B cell (primary cell): ENCODE data around the gene ATXN3. TPM values are rescaled to one million over a fixed set of nuclear protein-coding genes. Genes with fewer than 3 reads are reported as not detected.
A peak's percentile ranks its signal among the peaks of the same experiment; 100 is the strongest.

ENCODE experiments used
- ATAC-seq: fragments of 200-7000 bp; cut with Tn5 transposase; one replicate; pipeline ENCODE4 v1.10.0; 2021; ENCODE audit warnings: low read depth, mild to moderate bottlenecking, moderate number of reproducible peaks, moderate library complexity
- CTCF ChIA-PET: fragments of 350-600 bp; sonication (Branson Sonifier 250); formaldehyde crosslinking; loops from one replicate; lab custom pipeline; 2021; ENCODE audit warnings: antibody characterized with exemption, inconsistent platforms; lab: Charles Lee
- POLR2A ChIA-PET: fragments of 350-600 bp; sonication (Branson Sonifier 250); formaldehyde crosslinking; loops from one replicate; lab custom pipeline; 2021; ENCODE audit warnings: antibody characterized with exemption; lab: Charles Lee
- DNase-seq: peaks from one replicate; pipeline ENCODE4 v3.0.0; 2013
- H2AFZ ChIP-seq: 2 replicates; pipeline ENCODE4 v1.6.1; 2012; ENCODE audit warnings: mild to moderate bottlenecking, low read depth, low read length; ENCODE audit not compliant: insufficient read depth, poor library complexity, severe bottlenecking
- H3K27ac ChIP-seq, 2 donors: 1 replicate in 1 of 2; 2 replicates in 1 of 2; pipeline ENCODE4 v1.5.1; 2012 to 2013; ENCODE audit warnings: low read length in 2 of 2, mild to moderate bottlenecking in 2 of 2, moderate library complexity in 1 of 2
- H3K27me3 ChIP-seq, 4 experiments: fragments of 200-600 bp in 1 of 4; sonication (generic) in 1 of 4; replicated peaks in 1 of 4; 1 replicate in 2 of 4; 2 replicates in 2 of 4; pipeline versions ENCODE4 v1.6.1 to v1.7.0; 2013 to 2016; ENCODE audit warnings: low read length in 3 of 4, mild to moderate bottlenecking in 2 of 4, mixed read lengths in 1 of 4, moderate library complexity in 1 of 4; ENCODE audit not compliant: insufficient read depth in 4 of 4, control insufficient read depth in 3 of 4; ENCODE audit errors: control extremely low read depth in 1 of 4
- H3K36me3 ChIP-seq, 2 experiments: replicated peaks in 1 of 2; 1 replicate in 1 of 2; 2 replicates in 1 of 2; pipeline versions ENCODE4 v1.6.1 to v1.7.1; 2013; ENCODE audit warnings: low read length in 1 of 2; ENCODE audit not compliant: insufficient read depth in 2 of 2, control insufficient read depth in 1 of 2; ENCODE audit errors: control extremely low read depth in 1 of 2, extremely low read depth in 1 of 2
- H3K4me1 ChIP-seq, 2 donors: fragments of 200-600 bp in 1 of 2; sonication (generic) in 1 of 2; 1 replicate in 1 of 2; 2 replicates in 1 of 2; pipeline versions ENCODE4 v1.5.1 to v1.6.1; 2013 to 2017; ENCODE audit warnings: low read length in 2 of 2; ENCODE audit not compliant: control insufficient read depth in 2 of 2, insufficient read depth in 2 of 2
- H3K4me2 ChIP-seq: replicated peaks from 2 replicates; pipeline ENCODE3; 2012; ENCODE audit warnings: mild to moderate bottlenecking, low read depth, low read length; ENCODE audit not compliant: poor library complexity, severe bottlenecking
- H3K4me3 ChIP-seq, 5 experiments: fragments of 200-600 bp in 1 of 5; sonication (generic) in 1 of 5; 1 replicate in 3 of 5; 2 replicates in 2 of 5; pipeline versions ENCODE4 v1.5.1 to v1.7.0; 2011 to 2016; ENCODE audit warnings: low read length in 4 of 5, mild to moderate bottlenecking in 4 of 5, low read depth in 2 of 5, control low read depth in 1 of 5, moderate library complexity in 1 of 5; ENCODE audit not compliant: insufficient read depth in 1 of 5; ENCODE audit errors: control extremely low read depth in 1 of 5, extremely low read depth in 1 of 5
- H3K79me2 ChIP-seq: fragments of 200-600 bp; sonication (generic); one replicate; pipeline ENCODE4 v1.6.0; 2016; ENCODE audit warnings: low read length; ENCODE audit not compliant: control insufficient read depth, insufficient read depth
- H3K9ac ChIP-seq: fragments of 200-600 bp; sonication (generic); 2 replicates; pipeline ENCODE4 v1.6.1; 2017; ENCODE audit warnings: mild to moderate bottlenecking, low read length, moderate library complexity
- H3K9me3 ChIP-seq, 3 donors: one replicate each; pipeline versions ENCODE4 v1.6.1 to v1.7.1; 2013; ENCODE audit warnings: low read length in 2 of 3; ENCODE audit not compliant: control insufficient read depth in 2 of 3, insufficient read depth in 1 of 3; ENCODE audit errors: control extremely low read depth in 1 of 3
- H4K20me1 ChIP-seq: 2 replicates; pipeline ENCODE4 v1.6.0; 2012; ENCODE audit warnings: mild to moderate bottlenecking, low read length; ENCODE audit not compliant: insufficient read depth, control insufficient read depth, poor library complexity, severe bottlenecking
- H3K27ac Mint-ChIP-seq: one replicate; pipeline ENCODE4 v1.8.0; 2021; ENCODE audit warnings: mixed read lengths
- H3K27me3 Mint-ChIP-seq: one replicate; pipeline ENCODE4 v1.8.0; 2021; ENCODE audit warnings: mixed read lengths
- H3K4me1 Mint-ChIP-seq: one replicate; pipeline ENCODE4 v1.8.0; 2021; ENCODE audit warnings: mixed read lengths
- H3K4me3 Mint-ChIP-seq: one replicate; pipeline ENCODE4 v1.8.0; 2021; ENCODE audit warnings: mixed read lengths
- H3K9me3 Mint-ChIP-seq: one replicate; pipeline ENCODE4 v1.8.0; 2022; ENCODE audit warnings: mixed read lengths; ENCODE audit not compliant: insufficient read depth
- CTCF ChIP-seq: fragments of 200-600 bp; IDR thresholded peaks from one replicate; pipeline ENCODE4 v1.8.0; 2022; ENCODE audit warnings: antibody characterized with exemption, mild to moderate bottlenecking
- EZH2 ChIP-seq: IDR thresholded peaks from 2 replicates; pipeline ENCODE4 v1.6.1; 2012; ENCODE audit warnings: borderline replicate concordance, low read depth, mild to moderate bottlenecking, moderate library complexity, low read length; ENCODE audit not compliant: insufficient read depth, poor library complexity, severe bottlenecking
- WGBS: methylation state at CpG from one replicate; pipeline ENCODE4 v1.1.5; 2013; ENCODE audit warnings: missing lambda C conversion rate; ENCODE audit not compliant: insufficient coverage; 5-methylcytosine and 5-hydroxymethylcytosine counted together
- intact Hi-C: fragments of 100-400 bp; cut with micrococcal nuclease; formaldehyde crosslinking; loops from one replicate; pipeline ENCODE4 v1.10.0; 2022
- polyA plus RNA-seq: library from polyadenylated mRNA; depleted of rRNA; stranded (reverse); fragments of >200 nt; gene quantifications from 2 replicates; pipeline ENCODE4 v1.2.3, GENCODE V29; 2012
- total RNA-seq, 2 donors: library from RNA; stranded (reverse); fragments of 120-200 nt in 1 of 2; gene quantifications; 1 replicate in 1 of 2; 2 replicates in 1 of 2; pipeline versions ENCODE4 v1.2.3 to v1.2.4, GENCODE V29; 2013 to 2022

The ATXN3 gene
- total and polyA plus RNA-seq, 2 donors (not counting 1 experiment from before 2014, with no cell fraction given): 16.2 to 51.6 TPM

- no peak overlapping the region for H3K27ac Mint-ChIP-seq
- TF ChIP-seq CTCF (no peak), EZH2 (no peak)
- Histone ChIP-seq H3K79me2 (peaks cover 79% of the 10 kb centered on the region), H3K27ac (no peak overlapping the region), H3K36me3 (peaks cover 0 to 3% of the 10 kb centered on the region in 2 experiments), H4K20me1 (peaks cover 46% of the 10 kb centered on the region), H3K9me3 (no peaks in the 10 kb centered on the region), H2AFZ (no peak overlapping the region), H3K4me3 (no peak overlapping the region), H3K27me3 (no peaks in the 10 kb centered on the region), H3K9ac (no peak overlapping the region), H3K4me1 (peaks cover 5 to 23% of the 10 kb centered on the region in 2 donors), H3K4me2 (no peak overlapping the region)
- H3K4me1 Mint-ChIP-seq: peaks cover 46% of the 10 kb centered on the region
- no peaks in the 10 kb centered on the region for H3K9me3 Mint-ChIP-seq
- CTCF ChIA-PET: no interaction called here
- ATAC-seq: no peak
- 78% methylated on average over 5 of the region's 7 CpGs for WGBS
- peak overlapping the region; percentile 10 for H3K4me3 Mint-ChIP-seq
- H3K27me3 Mint-ChIP-seq: no peaks in the 10 kb centered on the region
- DNase-seq: no peak
- POLR2A ChIA-PET: no interaction called here
- intact Hi-C loops: no loop called here
Observed at GRCh38 chr14:92103363-92103989, 2.9 kb downstream of the ATXN3 start.

- H3K27me3 ChIP-seq: no peaks in the 10 kb centered on the region
- no peak overlapping the region for H2AFZ ChIP-seq
- no peaks in the 10 kb centered on the region for H3K9me3 ChIP-seq
- ATAC-seq: no peak
- peaks cover 0 to 17% of the 10 kb centered on the region in 2 experiments for H3K36me3 ChIP-seq
- DNase-seq: no peak
- peaks cover 60% of the 10 kb centered on the region for H4K20me1 ChIP-seq
- Mint-ChIP-seq H3K27me3 (no peaks in the 10 kb centered on the region), H3K4me1 (peaks cover 26% of the 10 kb centered on the region), H3K27ac (no peak overlapping the region), H3K4me3 (no peak overlapping the region), H3K9me3 (no peaks in the 10 kb centered on the region)
- no peak overlapping the region for H3K27ac ChIP-seq
- H3K9ac ChIP-seq: no peak overlapping the region
- peaks cover 0 to under 1% of the 10 kb centered on the region in 2 donors for H3K4me1 ChIP-seq
- H3K4me2 ChIP-seq: no peak overlapping the region
- peaks cover 68% of the 10 kb centered on the region for H3K79me2 ChIP-seq
- TF ChIP-seq CTCF: no peak
- TF ChIP-seq EZH2: no peak
- ChIA-PET CTCF (interaction anchor here (1.4 kb wide), 1 partner anchor 23 kb away, joined by 4 read pairs; the partner anchor contains the start of gene CPSF2), POLR2A (no interaction called here)
- intact Hi-C loops: no loop called here
- no peak overlapping the region for H3K4me3 ChIP-seq
Observed at GRCh38 chr14:92099802-92100201, 6.6 kb downstream of the ATXN3 start.
